ENCODE data around the gene MYL9.

GRCh38 chr20:36571564-36572504, 30.5 kb downstream of the MYL9 start:
- no peak for TF ChIP-seq EZH2 (IDR thresholded peaks at IDR 0.05)
- 0 out of 2 replicates have a peak, but pooled peaks have one; percentile 12 for TF ChIP-seq POLR2AphosphoS5 (IDR thresholded peaks at IDR 0.05; ENCODE audit: borderline replicate concordance, low read depth, low read length)
